Amniotic stem cell (primary cell): ENCODE results near the gene VEGFB.
"Not testable (repeated sequence)": the region's sequence is repeated elsewhere in the genome, so short reads cannot be mapped to it uniquely, and the experiment has no call there.

ENCODE experiments used
- DNase-seq: peaks from one replicate; lab custom pipeline; 2025; lab: John Stamatoyannopoulos, UW

Gene VEGFB

GRCh38 chr11:64232182-64232966 lies 2.0 kb upstream of the VEGFB start:
- DNase-seq, result no peak

- no peak for DNase-seq
Observed at GRCh38 chr11:64232967-64233315, 1.4 kb upstream of the VEGFB start.

GRCh38 chr11:64234647-64235379 lies 429 bp downstream of the VEGFB start:
- DNase-seq, result no peak

- DNase-seq, result no peak
Observed at GRCh38 chr11:64235437-64236161, 1.2 kb downstream of the VEGFB start.

GRCh38 chr11:64237484-64237951 lies 3.1 kb downstream of the VEGFB start:
- DNase-seq, result no peak

GRCh38 chr11:64238076-64238475 lies 3.7 kb downstream of the VEGFB start:
- no peak for DNase-seq

GRCh38 chr11:64238999-64239398 lies 4.6 kb downstream of the VEGFB start:
- no peak for DNase-seq

- no peak for DNase-seq
Observed at GRCh38 chr11:64239662-64240434, 5.5 kb downstream of the VEGFB start.

GRCh38 chr11:64240435-64241240 lies 6.3 kb downstream of the VEGFB start, which contains the start of gene FKBP2:
Gene FKBP2 (plus strand): TSS chr11:64241095. CDS start chr11:64242388, 1,293 bp downstream.
- DNase-seq, result peak; percentile 94

GRCh38 chr11:64241241-64241490 lies 6.8 kb downstream of the VEGFB start:
- DNase-seq, result peak; percentile 98

GRCh38 chr11:64241491-64242374 lies 7.3 kb downstream of the VEGFB start:
- DNase-seq, result no peak

GRCh38 chr11:64243236-64243854 lies 9.0 kb downstream of the VEGFB start:
- no peak for DNase-seq

- no peak for DNase-seq
Observed at GRCh38 chr11:64244107-64244506, 9.7 kb downstream of the VEGFB start.

- DNase-seq, result no peak
Observed at GRCh38 chr11:64244966-64245365, 10.6 kb downstream of the VEGFB start.

- no peak for DNase-seq
Observed at GRCh38 chr11:64245401-64245796, 11.0 kb downstream of the VEGFB start.

GRCh38 chr11:64245797-64246620 lies 11.6 kb downstream of the VEGFB start:
- DNase-seq, result peak; percentile 86

GRCh38 chr11:64246621-64246870 lies 12.2 kb downstream of the VEGFB start:
- not testable (repeated sequence) for DNase-seq

- DNase-seq, result no peak
Observed at GRCh38 chr11:64246871-64247728, 12.7 kb downstream of the VEGFB start, which contains the start of gene PPP1R14B. Gene PPP1R14B (minus strand): TSS chr11:64246943. CDS start chr11:64246673, 270 bp downstream.
